GM19193 (cell line): ENCODE measurements around the gene JDP2.
A peak's percentile ranks its signal among the peaks of the same experiment; 100 is the strongest.

ENCODE experiments used
- POLR2A ChIP-seq: IDR thresholded peaks from 4 replicates; pipeline ENCODE4 v1.6.1; 2011; ENCODE audit not compliant: insufficient read depth, insufficient read length; ENCODE audit errors: extremely low read depth

The JDP2 gene

DNA sequence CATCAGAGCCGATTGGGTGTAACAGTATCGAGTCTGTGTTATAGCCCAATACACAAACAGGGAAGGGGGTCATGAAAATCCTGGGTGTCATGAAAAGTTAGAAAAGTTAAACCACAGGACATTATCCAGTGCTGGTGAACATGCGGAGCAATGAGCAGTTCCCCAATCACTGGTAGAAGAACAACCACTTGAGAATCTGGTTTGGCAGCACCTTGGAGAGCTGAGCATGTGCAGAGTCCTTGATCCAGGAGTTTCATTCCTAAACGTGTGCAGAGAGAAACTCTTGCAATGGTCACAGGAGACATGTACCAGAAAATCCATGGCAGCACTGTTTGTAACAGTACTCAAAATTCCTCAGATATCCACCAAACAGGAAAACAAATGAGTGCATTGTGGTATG lies 23.0 kb upstream of the JDP2 start:
- no peak for TF ChIP-seq POLR2A

DNA sequence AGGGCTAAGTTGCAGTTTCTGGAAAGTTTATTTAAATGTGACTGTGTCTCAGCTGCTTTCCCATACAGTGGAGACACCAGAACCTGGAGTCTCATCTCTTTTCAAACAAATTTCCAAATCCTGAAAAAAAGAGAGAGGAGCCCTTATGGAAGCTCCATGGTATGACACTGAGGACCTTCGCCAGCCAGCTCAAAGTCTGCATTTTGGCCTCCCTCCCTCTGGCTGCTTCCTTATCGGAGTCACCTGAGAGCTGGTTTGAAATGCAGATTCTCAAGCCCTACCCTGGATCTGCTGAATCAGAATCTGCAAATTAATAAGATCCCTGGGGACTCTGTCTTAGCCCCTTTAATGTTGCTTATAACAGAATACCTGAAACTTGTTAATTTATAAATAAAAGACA lies 21.7 kb upstream of the JDP2 start:
- no peak for TF ChIP-seq POLR2A

DNA sequence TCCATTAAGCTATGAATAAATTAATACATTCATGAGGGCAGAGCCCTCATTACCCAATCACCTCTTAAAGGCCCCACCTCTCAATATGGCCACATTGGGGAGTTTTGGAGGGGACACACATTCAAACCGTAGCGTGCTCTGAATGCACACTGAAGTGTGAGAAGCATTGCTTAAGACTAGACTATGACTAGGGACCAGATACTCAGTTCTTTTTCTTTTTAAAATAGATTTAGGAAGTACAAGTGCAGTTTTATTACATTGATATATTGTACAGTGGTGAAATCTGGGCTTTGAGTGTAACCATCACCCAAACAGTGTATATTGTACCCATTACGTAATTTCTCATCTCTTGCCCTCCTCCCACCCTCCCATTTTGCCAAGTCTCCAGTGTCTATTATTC lies 21.0 kb upstream of the JDP2 start:
- no peak for TF ChIP-seq POLR2A

DNA sequence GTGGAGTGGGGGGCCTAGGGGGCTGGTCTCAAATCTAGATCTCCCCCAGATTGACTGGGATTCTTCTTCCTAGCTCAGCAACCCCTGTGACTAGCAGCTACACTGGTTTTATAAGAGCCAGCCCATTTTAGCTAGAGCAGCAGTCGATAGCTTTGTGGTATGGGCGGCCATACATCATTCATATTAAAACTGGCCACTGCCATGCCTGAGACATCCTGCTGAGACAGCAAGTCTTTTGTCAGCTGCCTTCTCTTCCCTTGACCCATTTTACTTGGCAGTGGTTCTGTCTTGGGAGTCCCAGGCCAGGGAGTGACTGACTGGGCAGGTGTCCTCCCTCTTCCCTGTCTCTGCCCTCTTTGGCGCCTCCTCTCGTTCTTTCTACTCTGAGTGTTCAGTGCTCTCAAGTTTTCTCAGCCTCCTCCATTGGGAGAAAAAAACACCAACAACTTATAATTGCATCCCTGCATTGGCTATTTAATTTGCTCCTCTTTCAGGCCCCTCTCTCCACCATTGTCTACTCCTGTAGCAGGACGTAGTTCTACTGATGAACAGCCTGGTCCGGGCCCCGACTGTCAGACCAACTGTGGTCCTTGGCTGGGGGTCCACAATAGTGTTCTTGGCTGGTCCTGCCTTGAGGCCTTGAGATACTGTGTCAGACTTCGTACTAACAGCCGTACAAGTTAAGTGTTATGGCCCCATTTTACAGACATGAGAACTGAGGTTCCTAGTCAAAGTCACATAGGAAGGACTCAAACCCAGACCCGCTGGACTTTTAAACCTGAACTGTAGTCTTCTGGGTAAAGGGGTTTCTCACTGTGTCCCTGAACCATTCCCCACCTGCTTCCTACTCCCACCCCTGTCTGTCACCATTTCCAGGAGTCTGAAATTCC lies 18.3 kb upstream of the JDP2 start:
- TF ChIP-seq POLR2A: no peak

DNA sequence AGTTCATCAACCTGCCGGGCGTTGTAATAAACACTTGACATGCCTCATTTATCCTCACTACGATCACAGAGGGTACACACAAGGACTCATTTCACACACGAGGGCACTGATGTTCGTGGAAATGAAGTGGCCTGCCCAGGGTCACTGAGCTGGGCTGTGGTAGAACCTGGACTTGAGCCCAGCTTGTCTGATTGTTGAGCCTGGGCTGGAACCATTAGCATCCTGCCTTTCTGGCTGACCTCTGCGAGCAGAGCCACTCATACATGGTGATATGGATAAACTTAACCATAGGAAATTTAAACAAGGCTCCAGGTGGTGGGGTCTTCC lies 16.6 kb upstream of the JDP2 start:
- no peak for TF ChIP-seq POLR2A

DNA sequence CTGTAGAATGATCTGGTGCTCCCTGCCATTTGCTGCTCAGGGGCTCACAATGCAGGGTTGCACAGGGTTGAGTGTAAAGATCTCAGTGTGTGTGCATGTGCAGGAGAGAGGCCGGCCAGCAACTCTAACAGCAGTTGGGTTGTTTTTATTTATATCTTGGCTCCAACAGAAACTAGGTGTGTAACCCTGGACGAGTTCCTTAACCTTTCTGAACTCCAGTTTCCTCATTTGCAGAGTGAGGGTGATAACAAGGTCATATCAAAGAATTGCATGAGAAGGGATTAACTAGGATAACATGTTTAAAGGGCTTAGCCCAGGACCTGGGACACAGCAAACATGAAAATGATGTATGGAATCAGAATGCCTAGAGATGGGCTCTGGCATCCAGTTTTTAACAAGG lies 14.8 kb upstream of the JDP2 start:
- TF ChIP-seq POLR2A: no peak

DNA sequence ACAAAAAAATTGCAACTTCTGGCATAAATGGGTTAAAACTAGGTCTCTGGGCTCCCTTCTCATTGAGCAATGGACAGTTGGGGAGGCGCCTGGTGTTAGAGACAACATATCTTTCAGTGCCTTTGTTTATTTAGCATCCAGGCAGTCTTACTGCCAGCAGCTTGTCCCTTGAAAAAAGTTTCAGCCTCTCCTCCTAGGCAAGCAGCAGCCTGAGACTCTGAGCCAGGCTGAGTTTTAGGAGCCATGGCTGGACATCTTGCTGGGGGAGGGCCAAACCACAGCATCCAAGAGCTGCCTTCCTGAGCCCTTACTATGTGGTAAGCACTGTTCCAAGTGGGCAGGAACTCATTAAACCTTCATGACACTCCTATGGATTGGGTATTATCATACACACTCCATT lies 10.1 kb upstream of the JDP2 start:
- no peak for TF ChIP-seq POLR2A

DNA sequence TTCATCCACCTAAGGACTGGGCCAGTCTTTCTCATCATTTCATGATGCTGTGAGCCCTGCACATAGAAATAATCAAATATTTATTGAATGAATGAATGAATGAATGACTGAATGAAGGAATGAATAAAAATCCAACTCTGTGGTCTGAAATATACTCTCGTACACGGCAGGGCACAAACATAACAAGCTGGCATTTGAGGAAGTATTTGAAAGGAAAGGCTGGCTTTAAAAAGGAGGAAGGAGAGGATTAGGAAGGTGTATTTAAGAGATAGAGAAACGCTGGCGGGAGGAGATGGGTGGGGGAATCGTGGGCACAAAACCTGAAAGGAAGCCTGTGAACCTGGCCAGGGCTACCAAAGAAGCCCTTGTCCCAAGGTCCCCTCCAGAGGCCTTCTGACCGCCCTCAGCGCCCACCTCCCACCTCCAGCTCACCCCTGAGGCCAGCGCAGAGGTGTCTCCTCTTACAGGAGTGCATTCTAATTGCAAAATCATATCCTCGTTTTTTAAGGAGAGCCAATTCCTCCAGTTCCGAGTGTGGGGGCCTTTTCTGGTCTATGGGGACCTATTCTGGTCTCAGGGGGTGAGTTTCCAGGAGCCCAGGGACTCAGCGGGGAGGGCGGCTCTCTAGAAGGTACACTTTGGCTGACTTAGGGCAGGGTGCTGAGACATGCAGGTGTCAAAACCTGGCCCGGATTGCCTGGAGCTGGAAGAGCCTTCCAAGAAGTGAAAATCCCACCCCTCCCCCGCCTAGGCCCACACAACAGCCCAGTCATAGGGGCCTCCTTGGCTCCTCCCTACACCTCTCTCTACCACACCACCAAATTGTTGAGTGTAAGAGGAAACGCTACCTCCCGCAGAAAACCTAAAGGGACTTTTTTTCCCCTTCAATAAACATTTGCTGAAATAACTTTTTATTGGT lies 8.7 kb upstream of the JDP2 start:
- peak; percentile 25 for TF ChIP-seq POLR2A

DNA sequence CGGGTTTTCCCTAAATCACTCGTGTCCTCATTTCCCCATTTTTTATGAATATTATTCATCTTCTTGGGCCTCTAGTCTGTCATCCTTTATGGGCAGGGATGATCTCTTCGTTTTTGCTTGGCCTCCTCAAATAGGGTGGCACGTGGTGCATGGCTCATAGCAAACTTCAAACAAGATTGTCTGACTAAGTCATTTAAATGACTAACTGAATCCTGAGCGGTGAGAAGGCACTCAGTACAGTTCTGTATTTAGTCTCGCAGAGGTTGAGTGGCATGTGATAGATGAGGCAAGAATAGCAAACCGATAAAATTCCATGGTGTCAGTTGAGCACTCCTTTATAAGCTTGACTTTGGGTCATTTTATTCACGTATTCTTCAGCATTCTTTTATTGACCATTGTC lies 5.7 kb upstream of the JDP2 start:
- TF ChIP-seq POLR2A: no peak

DNA sequence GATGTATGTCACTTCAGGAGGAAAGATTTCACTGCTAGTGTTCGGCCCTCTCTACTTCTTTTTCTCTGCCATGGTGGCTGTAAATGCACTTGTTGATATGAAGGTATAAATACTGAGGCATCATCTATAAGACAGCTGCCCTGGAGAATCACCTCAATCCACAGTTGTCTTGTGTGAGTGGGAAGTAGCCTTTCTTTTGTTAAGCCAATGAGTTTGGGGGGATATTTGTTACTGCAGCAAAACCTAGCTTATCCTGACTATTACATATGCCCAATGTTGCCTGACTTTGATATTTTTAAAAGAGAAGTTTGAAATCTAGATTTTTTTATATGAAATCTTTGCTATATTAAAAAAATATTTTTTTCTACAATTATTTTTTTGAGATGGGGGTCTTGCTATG lies 3.3 kb upstream of the JDP2 start:
- TF ChIP-seq POLR2A: no peak

DNA sequence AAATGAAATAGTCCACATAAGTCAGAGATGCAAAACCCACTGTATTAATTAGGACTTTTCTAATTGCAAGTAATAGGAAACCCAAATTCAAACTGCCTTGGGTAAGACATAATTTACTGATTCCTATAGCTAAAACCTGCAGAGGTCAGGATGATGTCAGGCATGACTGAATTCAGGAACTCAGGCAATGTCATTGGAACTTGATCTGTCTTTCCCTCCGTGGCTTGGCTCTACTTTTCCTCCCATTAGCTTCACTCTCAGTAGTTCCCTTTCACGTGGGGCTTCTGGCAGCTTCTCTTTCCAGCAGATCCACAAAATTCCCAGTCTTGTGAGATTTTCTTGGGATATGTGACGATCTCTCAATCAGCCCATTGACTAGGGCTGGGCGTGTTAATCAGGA lies 2.4 kb upstream of the JDP2 start:
- no peak for TF ChIP-seq POLR2A

DNA sequence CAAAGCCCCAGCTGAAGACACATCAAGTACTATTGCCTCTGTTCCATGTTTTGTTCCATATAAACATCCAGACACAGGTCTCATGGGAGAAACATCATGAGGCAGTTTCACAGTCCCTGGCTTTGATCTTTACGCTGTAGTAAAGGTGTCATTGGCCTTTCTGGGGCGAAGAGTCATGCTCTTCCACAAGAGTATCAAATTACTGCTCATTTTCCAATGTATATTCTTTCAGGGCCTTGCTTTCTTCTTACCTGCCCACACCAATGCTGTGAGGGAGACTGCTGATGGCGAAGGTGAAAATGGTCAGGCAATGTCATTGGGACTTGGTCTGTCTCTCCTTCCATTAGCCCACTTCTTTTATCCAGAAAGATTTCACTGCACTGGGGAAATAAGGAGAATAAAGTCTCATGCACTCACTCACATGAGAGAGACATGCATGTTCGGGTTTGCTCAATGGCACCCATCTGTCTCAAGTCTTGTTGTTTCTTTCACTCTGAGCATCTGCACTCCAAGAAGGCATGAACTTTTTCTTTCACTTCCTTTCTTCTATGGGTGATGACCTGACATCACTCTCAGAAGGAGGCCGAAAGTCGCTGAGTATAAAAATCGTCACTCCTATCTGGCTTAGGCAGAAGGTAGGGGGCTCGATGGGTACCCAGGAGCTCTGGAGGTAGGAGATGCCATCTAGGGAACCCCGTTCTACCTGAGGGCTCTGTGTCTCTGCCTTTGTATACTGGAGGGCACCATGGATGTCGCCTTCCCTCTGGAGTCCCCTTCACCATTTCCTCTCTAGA lies 1.3 kb upstream of the JDP2 start:
- peak; percentile 70 for TF ChIP-seq POLR2A

DNA sequence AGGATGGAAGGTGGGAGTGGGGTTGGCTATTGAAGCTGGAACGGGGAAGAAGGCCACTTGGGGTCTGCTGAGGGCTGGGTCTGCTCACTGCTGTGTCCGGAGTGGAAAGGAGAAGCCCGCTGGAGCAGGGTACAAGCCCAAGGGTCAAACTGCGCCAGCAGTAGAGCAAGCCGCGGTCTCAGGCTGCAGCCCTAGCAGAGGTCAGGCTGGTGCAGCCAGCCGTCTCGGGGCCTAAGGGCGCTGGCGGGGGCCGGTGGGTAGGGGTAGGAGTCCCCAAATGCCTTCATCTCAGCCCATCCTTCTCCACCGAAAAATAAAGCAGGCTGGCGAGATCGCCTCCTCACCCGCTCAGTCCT lies 718 bp upstream of the JDP2 start:
- no peak for TF ChIP-seq POLR2A

DNA sequence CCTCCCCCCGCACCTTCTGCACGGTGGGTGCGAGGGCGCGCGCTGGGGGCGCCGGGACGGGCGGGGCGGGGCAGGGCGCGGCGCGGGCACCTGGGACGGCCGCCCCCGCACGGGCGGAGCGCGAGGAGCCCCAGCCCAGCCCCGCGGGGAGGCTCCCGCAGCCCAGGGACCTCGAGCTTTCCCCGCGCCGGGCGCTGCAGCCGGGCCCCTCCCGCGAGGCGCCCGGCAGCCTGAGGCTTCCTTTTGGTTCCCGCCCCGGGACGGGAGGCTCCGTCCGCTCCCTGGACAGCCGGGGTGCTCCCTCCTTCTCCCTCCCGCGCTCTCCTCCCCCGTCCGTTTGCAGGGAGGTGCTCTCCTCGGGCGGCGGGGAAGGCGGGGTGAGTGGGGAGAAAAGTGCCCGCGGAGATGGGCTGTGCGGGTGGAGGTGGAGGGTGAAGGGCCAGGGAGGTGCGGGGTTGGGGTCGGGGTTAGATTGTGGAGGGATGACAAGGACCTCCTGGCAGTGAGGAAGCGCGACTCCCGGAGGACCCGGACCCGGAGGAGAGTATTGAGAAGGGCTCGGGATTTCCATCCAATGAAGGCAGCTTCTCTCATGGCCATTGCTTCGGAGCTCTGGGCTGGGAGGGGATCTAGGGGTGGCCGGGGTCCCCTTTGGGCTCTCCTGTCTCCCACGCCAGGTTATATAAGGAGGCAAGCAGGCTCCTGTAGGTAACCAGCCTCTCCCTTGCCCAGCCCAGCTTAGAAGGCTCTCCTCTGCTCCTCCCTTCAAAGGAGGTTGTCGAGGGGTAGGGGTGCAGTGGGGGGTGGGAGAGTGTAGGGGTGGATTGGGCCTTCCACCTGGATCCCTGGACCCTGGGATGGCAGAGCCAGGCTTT lies 645 bp downstream of the JDP2 start:
- TF ChIP-seq POLR2A: no peak
